T-cell (primary cell): ENCODE results near the gene GLO1. TPM values are rescaled to one million over a fixed set of nuclear protein-coding genes. Genes with fewer than 3 reads are reported as not detected.

Experiments used
- ATAC-seq, 4 experiments: fragments of 200-7000 bp in 3 of 4; fragments of 150-1000 bp in 1 of 4; cut with Tn5 transposase; replicated peaks in 1 of 4; 1 replicate in 3 of 4; 2 replicates in 1 of 4; pipeline ENCODE4 v1.10.0; 2021; ENCODE audit warnings: moderate library complexity in 3 of 4, mild to moderate bottlenecking in 2 of 4, moderate number of reproducible peaks in 1 of 4
- CTCF ChIA-PET, 2 donors: fragments of 300-600 bp; sonication (Branson Sonifier 250); formaldehyde crosslinking; loops; one replicate each; lab custom pipeline; 2022; ENCODE audit warnings: antibody characterized with exemption in 2 of 2; lab: Charles Lee
- POLR2A ChIA-PET, 2 donors: fragments of 300-600 bp; sonication (Branson Sonifier 250); formaldehyde crosslinking; loops; one replicate each; lab custom pipeline; 2022; ENCODE audit warnings: antibody characterized with exemption in 2 of 2; lab: Charles Lee
- DNase-seq, 35 experiments: peaks; one replicate each; pipeline versions ENCODE4 v3.0.0 to v3.0.0-alpha.2; 2013 to 2023
- H3K27ac ChIP-seq: one replicate; pipeline ENCODE4 v1.5.1; 2013; ENCODE audit warnings: low read length
- H3K27me3 ChIP-seq, 2 experiments: replicated peaks in 1 of 2; 1 replicate in 1 of 2; 2 replicates in 1 of 2; pipeline versions ENCODE4 v1.6.1 to v1.7.0; 2013; ENCODE audit warnings: low read length in 1 of 2, mixed read lengths in 1 of 2; ENCODE audit not compliant: control insufficient read depth in 2 of 2, insufficient read depth in 2 of 2; ENCODE audit errors: extremely low read depth in 1 of 2
- H3K36me3 ChIP-seq, 2 donors: 1 replicate in 1 of 2; 2 replicates in 1 of 2; pipeline versions ENCODE4 v1.6.1 to v1.7.0; 2013; ENCODE audit warnings: low read length in 1 of 2; ENCODE audit not compliant: control insufficient read depth in 2 of 2, insufficient read depth in 1 of 2; ENCODE audit errors: extremely low read depth in 1 of 2
- H3K4me1 ChIP-seq, 2 experiments: 1 replicate in 1 of 2; 2 replicates in 1 of 2; pipeline versions ENCODE4 v1.6.1 to v1.7.0; 2013; ENCODE audit warnings: low read length in 2 of 2, mixed read lengths in 1 of 2; ENCODE audit not compliant: insufficient read depth in 2 of 2, control insufficient read depth in 1 of 2; ENCODE audit errors: extremely low read depth in 1 of 2
- H3K4me3 ChIP-seq, 2 donors: 1 replicate in 1 of 2; 2 replicates in 1 of 2; pipeline versions ENCODE4 v1.5.1 to v1.7.0; 2013; ENCODE audit warnings: mild to moderate bottlenecking in 2 of 2, low read length in 1 of 2, moderate library complexity in 1 of 2; ENCODE audit not compliant: control insufficient read depth in 1 of 2; ENCODE audit errors: extremely low read depth in 1 of 2
- H3K9me3 ChIP-seq: 2 replicates; pipeline ENCODE4 v1.7.0; 2013
- H3K27ac Mint-ChIP-seq, 2 donors: one replicate each; pipeline ENCODE4 v1.8.0; 2020 to 2021; ENCODE audit warnings: mild to moderate bottlenecking in 2 of 2, mixed read lengths in 2 of 2
- H3K27me3 Mint-ChIP-seq, 2 donors: one replicate each; pipeline ENCODE4 v1.8.0; 2021 to 2022; ENCODE audit warnings: mixed read lengths in 2 of 2
- H3K36me3 Mint-ChIP-seq: one replicate; pipeline ENCODE4 v1.8.0; 2021; ENCODE audit warnings: mixed read lengths
- H3K4me1 Mint-ChIP-seq, 3 donors: one replicate each; pipeline ENCODE4 v1.8.0; 2020 to 2022; ENCODE audit warnings: mixed read lengths in 3 of 3, mild to moderate bottlenecking in 1 of 3
- H3K4me3 Mint-ChIP-seq, 3 donors: one replicate each; pipeline ENCODE4 v1.8.0; 2020 to 2022; ENCODE audit warnings: mild to moderate bottlenecking in 3 of 3, mixed read lengths in 3 of 3, moderate library complexity in 3 of 3
- H3K9me3 Mint-ChIP-seq, 3 donors: one replicate each; pipeline ENCODE4 v1.8.0; 2020 to 2022; ENCODE audit warnings: mixed read lengths in 3 of 3
- WGBS: methylation state at CpG from one replicate; pipeline ENCODE4 v1.1.5; 2013; ENCODE audit warnings: missing lambda C conversion rate; ENCODE audit not compliant: insufficient coverage; 5-methylcytosine and 5-hydroxymethylcytosine counted together
- total RNA-seq, 35 experiments: library from RNA in 6 of 35; stranded (reverse) in 6 of 35; fragments of 120-200 nt in 1 of 35; gene quantifications; one replicate each; pipeline versions ENCODE4 v1.2.1 to v1.2.4 and lab custom pipeline; 2013 to 2026

Gene GLO1
- total RNA-seq, 5 donors from 2014 or later (not counting 1 experiment from before 2014, with no cell fraction given): 22.0 to 37.1 (median 25.6) TPM

GRCh38 chr6:38730140-38730862 lies 27.4 kb upstream of the GLO1 start:
- ChIA-PET CTCF (no interaction called here), POLR2A (interaction anchor here in 1 of 2 donors (1.0 kb wide), 1 partner anchor 15 kb away, joined by 10 read pairs; no protein-coding TSS in a partner anchor)
- no peak for DNase-seq
- Mint-ChIP-seq H3K27ac (peak overlapping the region in 1 of 2 donors; percentile 3), H3K9me3 (peaks cover 0 to 4% (median under 1%) of the 10 kb centered on the region in 3 donors), H3K36me3 (no peaks in the 10 kb centered on the region), H3K4me1 (peaks cover 0 to 6% (median 3%) of the 10 kb centered on the region in 3 donors), H3K27me3 (peaks cover 8 to 13% of the 10 kb centered on the region in 2 donors), H3K4me3 (no peak overlapping the region)
- Histone ChIP-seq H3K4me1 (no peaks in the 10 kb centered on the region), H3K36me3 (no peaks in the 10 kb centered on the region), H3K4me3 (no peak overlapping the region), H3K27me3 (peaks cover 0 to 3% of the 10 kb centered on the region in 2 experiments), H3K27ac (no peak overlapping the region), H3K9me3 (no peaks in the 10 kb centered on the region)
- 100% methylated on average over 1 of the region's 4 CpGs for WGBS
- no peak for ATAC-seq

GRCh38 chr6:38728203-38728602 lies 25.3 kb upstream of the GLO1 start:
- Mint-ChIP-seq H3K27ac (no peak overlapping the region), H3K27me3 (peaks cover 2 to 6% of the 10 kb centered on the region in 2 donors), H3K4me3 (no peak overlapping the region), H3K9me3 (no peaks in the 10 kb centered on the region), H3K36me3 (no peaks in the 10 kb centered on the region), H3K4me1 (peaks cover 0 to 7% (median 4%) of the 10 kb centered on the region in 3 donors)
- ATAC-seq (no peak), DNase-seq (no peak)
- Histone ChIP-seq H3K27ac (no peak overlapping the region), H3K36me3 (no peaks in the 10 kb centered on the region), H3K4me1 (no peaks in the 10 kb centered on the region), H3K4me3 (no peak overlapping the region), H3K9me3 (no peaks in the 10 kb centered on the region), H3K27me3 (no peaks in the 10 kb centered on the region)
- CTCF ChIA-PET: no interaction called here
- WGBS: no CpG with 5 or more reads among the region's 1 CpG
- POLR2A ChIA-PET: no interaction called here

GRCh38 chr6:38725414-38726183 lies 22.7 kb upstream of the GLO1 start:
- WGBS: no CpG with 5 or more reads among the region's 4 CpGs
- no peak overlapping the region for H3K27ac Mint-ChIP-seq
- H3K27me3 ChIP-seq: peaks cover 0 to 3% of the 10 kb centered on the region in 2 experiments
- H3K36me3 Mint-ChIP-seq: peaks cover 2% of the 10 kb centered on the region
- H3K9me3 Mint-ChIP-seq: peaks cover 2 to 4% (median 3%) of the 10 kb centered on the region in 3 donors
- H3K4me3 Mint-ChIP-seq: no peak overlapping the region
- no peaks in the 10 kb centered on the region for H3K36me3 ChIP-seq
- H3K27ac ChIP-seq: no peak overlapping the region
- peaks cover 3 to 8% of the 10 kb centered on the region in 2 donors for H3K27me3 Mint-ChIP-seq
- no peaks in the 10 kb centered on the region for H3K9me3 ChIP-seq
- ChIA-PET CTCF (no interaction called here), POLR2A (no interaction called here)
- DNase-seq: no peak
- no peaks in the 10 kb centered on the region for H3K4me1 ChIP-seq
- no peak overlapping the region for H3K4me3 ChIP-seq
- H3K4me1 Mint-ChIP-seq: peaks cover 0 to 7% (median 4%) of the 10 kb centered on the region in 3 donors
- no peak for ATAC-seq

- Histone ChIP-seq H3K4me1 (no peaks in the 10 kb centered on the region), H3K27me3 (peaks cover 0 to 3% of the 10 kb centered on the region in 2 experiments), H3K36me3 (no peaks in the 10 kb centered on the region), H3K4me3 (no peak overlapping the region), H3K27ac (no peak overlapping the region), H3K9me3 (no peaks in the 10 kb centered on the region)
- CTCF ChIA-PET: interaction anchor here in 1 of 2 donors (1.1 kb wide), 1 partner anchor 21 kb away, joined by 3 read pairs; no protein-coding TSS in a partner anchor
- Mint-ChIP-seq H3K4me3 (no peak overlapping the region), H3K36me3 (peaks cover 5% of the 10 kb centered on the region), H3K27me3 (peaks cover 13 to 16% of the 10 kb centered on the region in 2 donors), H3K4me1 (peaks cover 0 to 7% (median 4%) of the 10 kb centered on the region in 3 donors), H3K9me3 (peaks cover 4 to 8% (median 5%) of the 10 kb centered on the region in 3 donors), H3K27ac (no peak overlapping the region)
- POLR2A ChIA-PET: no interaction called here
- ATAC-seq: no peak
- no peak for DNase-seq
- no CpG with 5 or more reads among the region's 5 CpGs for WGBS
Observed at GRCh38 chr6:38724343-38724742, 21.4 kb upstream of the GLO1 start.

- CTCF ChIA-PET: no interaction called here
- DNase-seq (no peak), ATAC-seq (no peak)
- H3K36me3 Mint-ChIP-seq: peaks cover 5% of the 10 kb centered on the region
- 100% methylated on average over 2 of the region's 5 CpGs for WGBS
- no peaks in the 10 kb centered on the region for H3K4me1 ChIP-seq
- H3K4me1 Mint-ChIP-seq: peaks cover 0 to 7% (median 4%) of the 10 kb centered on the region in 3 donors
- no peak overlapping the region for H3K27ac ChIP-seq
- H3K4me3 ChIP-seq: no peak overlapping the region
- H3K9me3 ChIP-seq: no peaks in the 10 kb centered on the region
- H3K27ac Mint-ChIP-seq: no peak overlapping the region
- POLR2A ChIA-PET: no interaction called here
- no peaks in the 10 kb centered on the region for H3K36me3 ChIP-seq
- peaks cover under 1 to 3% of the 10 kb centered on the region in 2 experiments for H3K27me3 ChIP-seq
- peaks cover 19 to 22% of the 10 kb centered on the region in 2 donors for H3K27me3 Mint-ChIP-seq
- H3K4me3 Mint-ChIP-seq: no peak overlapping the region
- peaks cover 4 to 8% (median 5%) of the 10 kb centered on the region in 3 donors for H3K9me3 Mint-ChIP-seq
Observed at GRCh38 chr6:38723783-38724182, 20.8 kb upstream of the GLO1 start.

- no peak overlapping the region for H3K4me3 Mint-ChIP-seq
- H3K27me3 Mint-ChIP-seq: peaks cover 20 to 24% of the 10 kb centered on the region in 2 donors
- Histone ChIP-seq H3K9me3 (no peaks in the 10 kb centered on the region), H3K4me3 (no peak overlapping the region), H3K27me3 (peaks cover 3% of the 10 kb centered on the region in 2 experiments), H3K36me3 (no peaks in the 10 kb centered on the region), H3K4me1 (no peaks in the 10 kb centered on the region), H3K27ac (no peak overlapping the region)
- peaks cover 0 to 7% (median 4%) of the 10 kb centered on the region in 3 donors for H3K4me1 Mint-ChIP-seq
- ChIA-PET CTCF (interaction anchor here in 1 of 2 donors (0.5 kb wide), 1 partner anchor 142 kb away, joined by 3 read pairs; no protein-coding TSS in a partner anchor), POLR2A (no interaction called here)
- DNase-seq (no peak), ATAC-seq (no peak)
- no peak overlapping the region for H3K27ac Mint-ChIP-seq
- WGBS: 96% methylated on average over 23 of the region's 26 CpGs
- peaks cover 4 to 8% (median 5%) of the 10 kb centered on the region in 3 donors for H3K9me3 Mint-ChIP-seq
- peaks cover 5% of the 10 kb centered on the region for H3K36me3 Mint-ChIP-seq
Observed at GRCh38 chr6:38722727-38723334, 19.9 kb upstream of the GLO1 start.
